Measurements from ENCODE around the gene MAGEE2. TPM values are rescaled to one million over a fixed set of nuclear protein-coding genes. Genes with fewer than 3 reads are reported as not detected.
A peak's percentile ranks its signal among the peaks of the same experiment; 100 is the strongest.

Gene MAGEE2
- polyA plus RNA-seq, 3 donors = not detected

- TF ChIP-seq CTCF (IDR thresholded peaks at IDR 0.05) = no peak
Measured at GRCh38 chrX:75748431-75748830, 36.6 kb downstream of the MAGEE2 start.

DNA sequence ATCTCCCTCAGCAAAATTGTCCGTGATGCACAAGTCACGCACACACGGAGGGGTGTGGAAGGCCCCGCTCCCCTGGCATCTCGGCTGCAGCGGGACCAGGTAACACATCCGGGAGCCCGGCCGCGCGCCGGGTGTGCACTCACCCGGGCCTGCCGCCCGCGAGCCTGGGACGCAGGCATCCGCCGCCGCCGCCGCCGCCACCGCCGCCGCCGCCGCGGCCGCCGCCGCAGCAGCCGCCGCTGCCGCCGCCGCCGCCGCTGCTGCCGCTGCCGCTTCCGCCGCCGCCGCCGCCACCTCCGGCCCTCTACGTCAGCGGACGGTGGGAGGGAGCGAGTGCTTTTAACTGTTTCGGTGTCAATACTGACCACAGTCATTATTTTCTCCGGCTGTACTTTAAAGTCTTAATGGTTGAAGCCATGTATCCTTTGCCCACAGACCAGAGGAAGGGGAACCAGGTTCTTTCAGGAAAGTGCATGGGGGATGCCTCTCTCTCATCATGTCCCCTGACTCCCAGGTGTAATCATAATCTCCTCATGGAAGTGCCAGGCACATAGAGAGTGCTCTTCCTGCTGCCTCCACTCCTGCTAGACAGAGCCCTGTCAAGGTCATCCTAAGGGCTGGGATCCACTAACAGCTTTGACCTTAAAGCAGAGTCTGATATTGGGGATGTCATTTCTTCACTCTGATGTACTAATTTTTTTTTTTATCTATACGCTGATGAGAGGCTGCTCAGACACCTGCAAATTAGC lies 38.0 kb downstream of the MAGEE2 start:
- Mint-ChIP-seq H3K36me3 (no peaks in the 10 kb centered on the region), H3K4me1 (peaks cover 13% of the 10 kb centered on the region), H3K9me3 (peaks cover 3 to 13% (median 8%) of the 10 kb centered on the region in 7 donors), H3K27ac (no peak overlapping the region), H3K4me3 (peak overlapping the region; percentile 72 to 80), H3K27me3 (ENCODE audit: low read depth in 3 of 3) (peaks cover 2 to 7% (median 3%) of the 10 kb centered on the region in 3 donors)
- Histone ChIP-seq H3K9ac (ENCODE audit: insufficient read depth, low read length, poor library complexity, severe bottlenecking) (no peak overlapping the region), H4K20me1 (ENCODE audit: insufficient read depth, low read length) (no peaks in the 10 kb centered on the region), H3K4me2 (replicated peaks; ENCODE audit: extremely low read depth, low read length, poor library complexity, severe bottlenecking) (peak overlapping the region; percentile 45), H3K79me2 (ENCODE audit: insufficient read depth, low read length) (no peaks in the 10 kb centered on the region), H2AFZ (ENCODE audit: insufficient read depth, low read depth, low read length, poor library complexity, severe bottlenecking) (no peak overlapping the region), H3K9me3 (replicated peaks in 1 of 2; ENCODE audit: control insufficient read depth in 1 of 2, insufficient read depth in 1 of 2, low read length in 2 of 2) (peaks cover 0 to 3% of the 10 kb centered on the region in 2 donors), H3K27me3 (ENCODE audit: control insufficient read depth in 2 of 2, insufficient read depth in 2 of 2, low read length in 2 of 2) (no peaks in the 10 kb centered on the region), H3K27ac (ENCODE audit: low read depth in 1 of 2, low read length in 2 of 2) (no peak overlapping the region), H3K4me3 (replicated peaks in 1 of 3; ENCODE audit: low read depth in 2 of 3, low read length in 3 of 3) (peak overlapping the region; percentile 18 to 65 (median 54)), H3K4me1 (ENCODE audit: control insufficient read depth in 1 of 2, insufficient read depth in 2 of 2, low read length in 2 of 2) (peaks cover 0 to 3% of the 10 kb centered on the region in 2 donors), H3K36me3 (replicated peaks in 1 of 2; ENCODE audit: control insufficient read depth in 1 of 2, insufficient read depth in 2 of 2, low read length in 2 of 2) (no peaks in the 10 kb centered on the region)
- no peak for DNase-seq
- WGBS (ENCODE audit: insufficient coverage) = 5% methylated on average over 4 of the region's 54 CpGs
- TF ChIP-seq CTCF (IDR thresholded peaks at IDR 0.05) = no peak
- intact Hi-C loops (cut with micrococcal nuclease) = no loop called here

More at GRCh38 chrX:75748431-75748830, 36.6 kb downstream of the MAGEE2 start:
- Histone ChIP-seq H3K4me2 (replicated peaks; ENCODE audit: extremely low read depth, low read length, poor library complexity, severe bottlenecking) (no peak overlapping the region), H4K20me1 (ENCODE audit: insufficient read depth, low read length) (no peaks in the 10 kb centered on the region), H3K9me3 (replicated peaks in 1 of 2; ENCODE audit: control insufficient read depth in 1 of 2, insufficient read depth in 1 of 2, low read length in 2 of 2) (no peaks in the 10 kb centered on the region), H2AFZ (ENCODE audit: insufficient read depth, low read depth, low read length, poor library complexity, severe bottlenecking) (no peak overlapping the region), H3K4me3 (replicated peaks in 1 of 3; ENCODE audit: low read depth in 2 of 3, low read length in 3 of 3) (no peak overlapping the region), H3K9ac (ENCODE audit: insufficient read depth, low read length, poor library complexity, severe bottlenecking) (no peak overlapping the region), H3K36me3 (replicated peaks in 1 of 2; ENCODE audit: control insufficient read depth in 1 of 2, insufficient read depth in 2 of 2, low read length in 2 of 2) (no peaks in the 10 kb centered on the region), H3K4me1 (ENCODE audit: control insufficient read depth in 1 of 2, insufficient read depth in 2 of 2, low read length in 2 of 2) (peaks cover 0 to 3% of the 10 kb centered on the region in 2 donors), H3K27ac (ENCODE audit: low read depth in 1 of 2, low read length in 2 of 2) (no peak overlapping the region), H3K27me3 (ENCODE audit: control insufficient read depth in 2 of 2, insufficient read depth in 2 of 2, low read length in 2 of 2) (no peaks in the 10 kb centered on the region), H3K79me2 (ENCODE audit: insufficient read depth, low read length) (no peaks in the 10 kb centered on the region)
- peaks cover 13% of the 10 kb centered on the region for H3K4me1 Mint-ChIP-seq
- no peak for DNase-seq
- no peaks in the 10 kb centered on the region for H3K36me3 Mint-ChIP-seq
- H3K27me3 Mint-ChIP-seq (ENCODE audit: low read depth in 3 of 3) = peaks cover 2 to 7% (median 3%) of the 10 kb centered on the region in 3 donors
- H3K4me3 Mint-ChIP-seq = no peak overlapping the region
- no peak overlapping the region for H3K27ac Mint-ChIP-seq
- peaks cover 2 to 8% (median 7%) of the 10 kb centered on the region in 7 donors for H3K9me3 Mint-ChIP-seq
- WGBS (ENCODE audit: insufficient coverage) = no CpG with 5 or more reads among the region's 2 CpGs
- intact Hi-C loops (cut with micrococcal nuclease) = no loop called here

Measured in CD14-positive monocyte (primary cell).